ENCODE measurements around the gene NEU1.

- TF ChIP-seq CTCF (conservative IDR thresholded peaks at IDR 0.05; ENCODE audit: low read length) (no peak), EZH2phosphoT487 (IDR thresholded peaks at IDR 0.05; ENCODE audit: borderline replicate concordance, low read depth, low read length) (no peak)
These were observed 19.7 kb upstream of the NEU1 start for GRCh38 chr6:31882344-31882743.

All from OCI-LY7 (cell line).